Measurements from ENCODE around the gene CHMP4A.

GRCh38 chr14:24207625-24208024, 5.7 kb downstream of the CHMP4A start:
- TF ChIP-seq POLR2A (IDR thresholded peaks at IDR 0.05) (no peak), CTCF (IDR thresholded peaks at IDR 0.05) (no peak), POLR2AphosphoS5 (IDR thresholded peaks at IDR 0.05; ENCODE audit: insufficient read depth in 1 of 2, low read depth in 1 of 2) (no peak)

Data from vagina (tissue), 2 donors.